ENCODE data around the gene ZNF346.

ZNF346 gene

DNA sequence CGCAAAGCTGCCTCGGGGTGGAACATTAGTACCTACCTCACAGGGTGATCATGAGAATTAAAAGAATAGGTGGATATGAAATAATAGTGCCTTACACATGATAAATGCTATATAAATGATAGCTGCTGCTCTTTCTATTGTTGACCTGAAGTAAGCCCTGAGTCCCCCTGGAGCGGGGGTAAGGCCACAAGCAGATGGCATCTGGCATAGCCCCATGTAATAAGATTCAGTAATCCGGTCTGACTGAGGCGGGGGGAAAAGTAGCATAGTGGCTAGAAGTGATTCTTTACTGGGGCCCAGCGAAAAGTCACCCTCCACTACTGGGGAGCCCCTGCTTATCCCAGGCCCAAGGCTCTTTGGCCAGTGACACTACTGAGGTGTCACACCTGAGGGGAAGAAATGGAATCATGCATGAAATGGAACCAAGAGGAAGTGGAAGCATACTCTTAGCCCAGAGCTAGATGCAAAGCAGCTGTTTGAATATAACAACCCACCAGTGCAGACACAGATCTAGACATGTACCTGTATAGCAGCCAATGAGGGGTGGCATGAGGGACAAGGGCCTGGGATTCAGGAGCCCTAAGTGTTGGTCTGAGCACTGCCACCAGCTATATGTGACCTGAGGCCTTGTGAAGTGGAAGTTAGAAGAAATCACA is 48.2 kb downstream of the ZNF346 start:
- DNase-seq (ENCODE audit: low spot score), result no peak

GRCh38 chr5:177071666-177072385 is 49.3 kb downstream of the ZNF346 start:
- no peak for DNase-seq (ENCODE audit: low spot score)

DNA sequence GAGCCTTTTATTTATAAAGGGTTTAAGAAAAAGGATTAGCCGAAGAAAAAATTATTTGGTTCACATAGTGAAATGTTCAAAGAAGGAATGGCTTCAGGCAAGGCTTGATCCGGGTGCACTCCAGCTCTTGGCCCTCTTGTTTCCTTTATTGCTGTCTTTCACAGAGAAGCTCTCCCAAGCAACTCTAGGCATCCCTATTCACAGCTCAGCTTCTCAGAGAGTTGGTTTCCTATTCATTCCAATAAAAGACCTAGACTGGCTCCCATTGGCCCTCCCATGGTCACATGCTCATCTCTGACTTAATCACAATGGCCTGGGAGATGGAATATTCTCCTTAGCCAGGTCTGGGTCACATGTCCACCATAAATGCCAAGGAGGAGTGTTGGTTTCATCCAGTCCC is 54.8 kb downstream of the ZNF346 start:
- no peak for DNase-seq (ENCODE audit: low spot score)

- no peak for DNase-seq (ENCODE audit: low spot score)
Observed at GRCh38 chr5:177079606-177080005, 57.1 kb downstream of the ZNF346 start.

DNA sequence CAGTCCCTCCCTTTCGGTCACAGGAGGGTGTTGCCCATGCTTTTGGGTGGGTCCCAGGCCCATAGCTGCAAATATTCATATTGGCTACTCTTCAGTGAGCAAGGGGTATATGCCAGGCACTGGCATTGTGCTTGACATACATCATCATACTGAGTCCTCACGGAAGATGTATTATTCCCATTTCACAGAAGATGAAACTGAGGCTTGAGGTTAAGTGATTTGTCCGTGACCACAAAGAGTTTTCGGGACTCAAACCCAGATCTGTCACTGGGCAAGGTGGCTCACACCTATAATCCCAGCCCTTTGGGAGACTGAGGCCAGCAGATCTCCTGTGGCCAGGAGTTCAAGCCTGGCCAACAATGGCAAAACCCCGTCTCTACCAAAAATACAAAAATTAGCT is 57.8 kb downstream of the ZNF346 start:
- no peak for DNase-seq (ENCODE audit: low spot score)

GRCh38 chr5:177081859-177082258 is 59.4 kb downstream of the ZNF346 start:
- DNase-seq (ENCODE audit: low spot score), result no peak

DNA sequence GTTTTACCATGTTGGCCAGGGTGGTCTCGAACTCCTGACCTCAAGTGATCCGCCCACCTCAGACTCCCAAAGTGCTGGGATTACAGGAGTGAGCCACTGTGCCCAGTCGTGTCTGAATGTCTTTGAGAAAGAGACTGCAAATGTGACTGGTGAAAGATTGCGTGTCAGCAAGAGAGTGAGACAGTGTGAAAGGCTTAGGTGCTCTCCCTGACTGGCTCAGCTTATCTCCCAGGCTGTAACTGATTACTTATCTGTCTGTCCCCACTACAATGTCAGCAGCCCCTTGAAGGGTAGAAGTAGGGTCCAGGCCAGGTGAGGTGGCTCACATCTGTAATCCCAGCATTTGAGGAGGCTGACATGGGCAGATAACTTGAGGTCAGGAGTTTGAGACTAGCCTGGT is 60.9 kb downstream of the ZNF346 start:
- no peak for DNase-seq (ENCODE audit: low spot score)

GRCh38 chr5:177084175-177084574 is 61.7 kb downstream of the ZNF346 start:
- no peak for DNase-seq (ENCODE audit: low spot score)

GRCh38 chr5:177085985-177086653 is 63.6 kb downstream of the ZNF346 start:
- DNase-seq (ENCODE audit: low spot score), result no peak

GRCh38 chr5:177086654-177087397 is 64.3 kb downstream of the ZNF346 start, which contains the start of gene FGFR4:
Gene FGFR4 (plus strand): TSS chr5:177086915. CDS start chr5:177089603, 2,688 bp downstream.
- DNase-seq (ENCODE audit: low spot score), result peak; percentile 84

- no peak for DNase-seq (ENCODE audit: low spot score)
Observed at GRCh38 chr5:177087398-177088005, 65.0 kb downstream of the ZNF346 start.

GRCh38 chr5:177089127-177089526 is 66.6 kb downstream of the ZNF346 start:
- DNase-seq (ENCODE audit: low spot score), result no peak

DNA sequence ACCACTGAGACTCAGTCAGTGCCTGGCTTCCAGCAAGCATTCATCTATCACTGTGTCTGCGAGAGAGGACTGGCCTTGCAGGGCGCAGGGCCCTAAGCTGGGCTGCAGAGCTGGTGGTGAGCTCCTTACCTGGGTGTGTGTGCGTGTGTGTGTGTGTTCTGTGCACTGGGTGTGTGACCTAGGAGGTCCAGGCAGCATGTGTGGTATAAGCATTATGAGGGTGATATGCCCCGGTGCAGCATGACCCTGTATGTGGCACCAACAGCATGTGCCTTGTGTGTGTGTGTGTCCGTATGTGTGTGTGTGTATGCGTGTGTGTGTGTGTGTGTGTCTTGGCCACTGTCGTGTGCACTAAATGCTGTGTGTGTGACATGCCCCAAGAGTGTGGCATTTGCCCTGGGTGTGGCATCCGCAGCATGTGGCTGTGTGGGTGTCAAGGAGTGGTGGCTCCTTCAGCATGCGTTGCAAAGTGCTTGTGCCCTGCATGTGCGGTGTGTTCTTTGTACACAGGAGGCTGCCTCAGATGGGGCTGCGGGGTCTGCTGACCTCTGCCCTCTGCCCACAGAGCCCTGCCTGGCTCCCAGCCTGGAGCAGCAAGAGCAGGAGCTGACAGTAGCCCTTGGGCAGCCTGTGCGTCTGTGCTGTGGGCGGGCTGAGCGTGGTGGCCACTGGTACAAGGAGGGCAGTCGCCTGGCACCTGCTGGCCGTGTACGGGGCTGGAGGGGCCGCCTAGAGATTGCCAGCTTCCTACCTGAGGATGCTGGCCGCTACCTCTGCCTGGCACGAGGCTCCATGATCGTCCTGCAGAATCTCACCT is 67.5 kb downstream of the ZNF346 start:
- DNase-seq (ENCODE audit: low spot score), result no peak

GRCh38 chr5:177090813-177091212 is 68.3 kb downstream of the ZNF346 start:
- no peak for DNase-seq (ENCODE audit: low spot score)

DNA sequence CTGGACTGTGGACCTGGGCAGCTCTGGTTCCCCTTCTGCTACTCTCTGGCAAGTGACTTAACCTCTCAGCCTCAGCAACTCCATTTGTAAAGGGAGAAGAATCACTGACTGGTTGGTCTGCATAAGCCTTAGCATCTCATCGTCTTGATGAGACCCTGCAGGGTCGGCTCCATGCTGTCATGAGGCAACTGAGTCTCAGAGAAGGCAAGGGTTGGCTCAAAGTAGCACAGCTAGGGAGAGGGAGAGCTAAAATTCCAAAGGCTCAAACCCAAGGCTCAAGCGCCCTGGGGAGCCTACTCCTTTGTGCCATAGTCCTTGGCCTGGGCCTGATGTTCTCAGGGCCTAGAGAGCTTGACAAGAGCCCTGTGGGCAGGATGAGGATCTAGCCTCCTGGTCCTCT is 68.7 kb downstream of the ZNF346 start:
- no peak for DNase-seq (ENCODE audit: low spot score)

GRCh38 chr5:177092178-177093081 is 69.9 kb downstream of the ZNF346 start:
- DNase-seq (ENCODE audit: low spot score), result no peak

DNA sequence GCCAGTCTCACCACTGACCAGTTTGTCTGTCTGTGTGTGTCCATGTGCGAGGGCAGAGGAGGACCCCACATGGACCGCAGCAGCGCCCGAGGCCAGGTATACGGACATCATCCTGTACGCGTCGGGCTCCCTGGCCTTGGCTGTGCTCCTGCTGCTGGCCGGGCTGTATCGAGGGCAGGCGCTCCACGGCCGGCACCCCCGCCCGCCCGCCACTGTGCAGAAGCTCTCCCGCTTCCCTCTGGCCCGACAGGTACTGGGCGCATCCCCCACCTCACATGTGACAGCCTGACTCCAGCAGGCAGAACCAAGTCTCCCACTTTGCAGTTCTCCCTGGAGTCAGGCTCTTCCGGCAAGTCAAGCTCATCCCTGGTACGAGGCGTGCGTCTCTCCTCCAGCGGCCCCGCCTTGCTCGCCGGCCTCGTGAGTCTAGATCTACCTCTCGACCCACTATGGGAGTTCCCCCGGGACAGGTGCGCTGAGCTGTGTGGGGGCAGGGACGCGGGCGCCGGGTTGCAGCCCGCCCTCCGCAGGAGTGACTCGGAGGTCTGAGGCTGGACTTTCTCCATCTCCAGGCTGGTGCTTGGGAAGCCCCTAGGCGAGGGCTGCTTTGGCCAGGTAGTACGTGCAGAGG is 70.7 kb downstream of the ZNF346 start:
- no peak for DNase-seq (ENCODE audit: low spot score)

DNA sequence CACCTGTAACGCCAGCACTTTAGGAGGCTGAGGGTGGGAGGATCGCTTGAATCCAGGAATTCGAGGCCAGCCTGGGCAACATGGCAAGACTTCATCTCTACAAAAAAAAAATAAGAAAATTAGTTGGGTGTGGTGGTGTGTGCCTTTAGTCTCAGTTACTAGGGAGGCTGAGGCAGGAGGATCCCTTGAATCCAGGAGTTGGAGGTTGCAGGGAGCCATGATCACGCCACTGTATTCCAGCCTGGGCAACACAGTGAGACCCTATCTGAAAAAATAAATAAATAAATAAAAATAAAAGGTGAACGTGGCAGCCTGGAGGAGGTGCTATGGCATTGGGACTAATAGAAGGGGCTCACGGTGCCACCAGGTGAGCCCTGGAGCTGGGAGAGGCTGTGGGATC is 71.3 kb downstream of the ZNF346 start:
- no peak for DNase-seq (ENCODE audit: low spot score)

All from left forelimb (tissue), 1 donor.